ENCODE data around the gene GAS2L1. TPM values are rescaled to one million over a fixed set of nuclear protein-coding genes. Genes with fewer than 3 reads are reported as not detected.
A peak's percentile ranks its signal among the peaks of the same experiment; 100 is the strongest.

The GAS2L1 gene
- total and polyA plus RNA-seq, 2 of the 4 experiments (the other 2 are of a cell fraction), result 1.4 to 15.6 TPM

GRCh38 chr22:29258407-29259252 is 47.8 kb upstream of the GAS2L1 start (continued):
- no peak for TF ChIP-seq USF2 (IDR thresholded peaks at IDR 0.05; ENCODE audit: low read depth, low read length)

- H3K27me3 ChIP-seq (ENCODE audit: control insufficient read depth, insufficient read depth, low read length), result no peaks in the 10 kb centered on the region
- no peaks in the 10 kb centered on the region for H3K9me3 ChIP-seq (ENCODE audit: control insufficient read depth, insufficient read depth, low read length)
- H3K18ac ChIP-seq (ENCODE audit: low read depth, low read length), result no peak overlapping the region
- no peak overlapping the region for H3K9ac ChIP-seq (ENCODE audit: low read depth, low read length)
- H3K9me1 ChIP-seq (ENCODE audit: insufficient read depth, low read length), result 0 out of 2 replicates have a peak, but pooled peaks cover 2% of the 10 kb centered on the region
- 100% methylated on average over 1 of the region's 11 CpGs; no CpG with 5 or more reads in 1 of the 2 experiments for WGBS, 2 experiments (ENCODE audit: extremely low coverage in 2 of 2, insufficient read length in 1 of 2)
- H2BK15ac ChIP-seq (ENCODE audit: low read depth, low read length), result no peak overlapping the region
- in situ Hi-C loops (cut with MboI; ENCODE audit: low sequenced_read_pairs) (no loop called here), intact Hi-C loops (cut with micrococcal nuclease) (no loop called here), dilution Hi-C loops (cut with HindIII; ENCODE audit: low sequenced_read_pairs, unreplicated experiment) (no loop called here)
- no peak overlapping the region for H2AK5ac ChIP-seq (ENCODE audit: low read depth, low read length)
- DNase-seq (no peak), ATAC-seq (ENCODE audit: low read depth) (no peak)
- TF ChIP-seq MAZ (IDR thresholded peaks at IDR 0.05; ENCODE audit: borderline replicate concordance, low read depth, low read length), result no peak
- TF ChIP-seq CTCF (conservative IDR thresholded peaks at IDR 0.05; ENCODE audit: low read depth, low read length), result no peak
- no peak for TF ChIP-seq BHLHE40 (IDR thresholded peaks at IDR 0.05; ENCODE audit: low read depth, low read length)
- TF ChIP-seq CHD1 (IDR thresholded peaks at IDR 0.05; ENCODE audit: low read depth, low read length), result no peak
- TF ChIP-seq USF2 (IDR thresholded peaks at IDR 0.05; ENCODE audit: low read depth, low read length), result no peak
- TF ChIP-seq MXI1 (IDR thresholded peaks at IDR 0.05; ENCODE audit: borderline replicate concordance, low read depth, low read length), result no peak
- TF ChIP-seq RCOR1 (IDR thresholded peaks at IDR 0.05; ENCODE audit: insufficient replicate concordance, low read length), result no peak
- no peak for TF ChIP-seq CEBPB (IDR thresholded peaks at IDR 0.05; ENCODE audit: low read depth, low read length)
- no peak for TF ChIP-seq RAD21 (IDR thresholded peaks at IDR 0.05; ENCODE audit: low read length)
- no peak for TF ChIP-seq RFX5 (IDR thresholded peaks at IDR 0.05; ENCODE audit: low read depth, low read length)
- TF ChIP-seq SMC3 (IDR thresholded peaks at IDR 0.05; ENCODE audit: low read depth, low read length), result no peak
- ChIA-PET POLR2A (ENCODE audit: unreplicated experiment) (no interaction called here), CTCF (no interaction called here)
- H4K91ac ChIP-seq (ENCODE audit: insufficient read depth, low read depth, low read length), result no peak overlapping the region
- H3K4me3 ChIP-seq (ENCODE audit: insufficient read depth, low read depth, low read length), result no peak overlapping the region
- peaks cover 14% of the 10 kb centered on the region for H3K36me3 ChIP-seq (ENCODE audit: control insufficient read depth, insufficient read depth, low read length)
- no peak overlapping the region for H3K4ac ChIP-seq (ENCODE audit: low read depth, low read length)
- no peak overlapping the region for H2AK9ac ChIP-seq (replicated peaks; ENCODE audit: low read depth, low read length, poor library complexity)
- H3K56ac ChIP-seq (ENCODE audit: extremely low read depth, insufficient read depth, low read length), result no peak overlapping the region
- no peak overlapping the region for H4K8ac ChIP-seq (ENCODE audit: low read depth in 2 of 2, low read length in 2 of 2)
- H4K20me1 ChIP-seq (ENCODE audit: insufficient read depth, low read length), result no peaks in the 10 kb centered on the region
- no peak overlapping the region for H2BK5ac ChIP-seq (ENCODE audit: low read depth, low read length, poor library complexity, severe bottlenecking)
- no peak overlapping the region for H4K5ac ChIP-seq (ENCODE audit: low read depth, low read length)
- BruUV-seq (replicated peaks), result no TSS peak
- H3K4me1 ChIP-seq (ENCODE audit: control insufficient read depth, insufficient read depth, low read length), result no peaks in the 10 kb centered on the region
- H2BK20ac ChIP-seq (ENCODE audit: low read depth, low read length), result no peak overlapping the region
- no peak overlapping the region for H3K23ac ChIP-seq (ENCODE audit: low read depth, low read length)
- H3K14ac ChIP-seq (replicated peaks; ENCODE audit: low read depth, low read length), result no peak overlapping the region
- H3K79me1 ChIP-seq (ENCODE audit: low read depth in 1 of 2, low read length in 2 of 2), result no peaks in the 10 kb centered on the region
- no peak overlapping the region for H3K27ac ChIP-seq (ENCODE audit: insufficient read depth, low read length)
- no peak overlapping the region for H2BK120ac ChIP-seq (ENCODE audit: low read depth, low read length)
- peak overlapping the region; percentile 43 for H2AFZ ChIP-seq (replicated peaks; ENCODE audit: low read length, poor library complexity)
- H3K4me2 ChIP-seq (ENCODE audit: low read depth, low read length), result no peak overlapping the region
Observed at GRCh38 chr22:29259253-29259899, 47.1 kb upstream of the GAS2L1 start.

All from IMR-90 (cell line).